Tibial nerve (tissue), 4 donors: ENCODE results near the gene TBCCD1.

ENCODE experiments used
- CTCF ChIP-seq, 5 experiments: fragments of 200-600 bp in 3 of 5; fragments of 450-650 bp in 2 of 5; sonication (generic) in 3 of 5; IDR thresholded peaks; one replicate each; pipeline ENCODE4 v1.5.1; 2016 to 2019; ENCODE audit warnings: antibody characterized with exemption in 5 of 5, mild to moderate bottlenecking in 3 of 5, moderate library complexity in 2 of 5
- EP300 ChIP-seq, 2 donors: sonication (generic); formaldehyde crosslinking; IDR thresholded peaks; one replicate each; pipeline ENCODE4 v1.6.1; 2017; ENCODE audit warnings: antibody characterized with exemption in 2 of 2, mild to moderate bottlenecking in 1 of 2
- POLR2A ChIP-seq, 2 donors: fragments of 450-650 bp; IDR thresholded peaks; one replicate each; pipeline ENCODE4 v1.6.1; 2017; ENCODE audit warnings: antibody characterized with exemption in 2 of 2, mild to moderate bottlenecking in 2 of 2, moderate library complexity in 2 of 2

- no peak for TF ChIP-seq POLR2A (IDR thresholded peaks at IDR 0.05)
- no peak for TF ChIP-seq CTCF (IDR thresholded peaks at IDR 0.05)
- no peak for TF ChIP-seq EP300 (IDR thresholded peaks at IDR 0.05)
Observed at GRCh38 chr3:186605078-186605477, 37.9 kb upstream of the TBCCD1 start.
